SIG-M5 treated with dmso at 0.1 percent for 504 hours (cell line): Measurements from ENCODE around the gene SMURF2.
A peak's percentile ranks its signal among the peaks of the same experiment; 100 is the strongest.

Experiments used
- DNase-seq: peaks from one replicate; lab custom pipeline; 2025; ENCODE audit not compliant: unreplicated experiment; lab: John Stamatoyannopoulos, UW

Gene SMURF2

DNA sequence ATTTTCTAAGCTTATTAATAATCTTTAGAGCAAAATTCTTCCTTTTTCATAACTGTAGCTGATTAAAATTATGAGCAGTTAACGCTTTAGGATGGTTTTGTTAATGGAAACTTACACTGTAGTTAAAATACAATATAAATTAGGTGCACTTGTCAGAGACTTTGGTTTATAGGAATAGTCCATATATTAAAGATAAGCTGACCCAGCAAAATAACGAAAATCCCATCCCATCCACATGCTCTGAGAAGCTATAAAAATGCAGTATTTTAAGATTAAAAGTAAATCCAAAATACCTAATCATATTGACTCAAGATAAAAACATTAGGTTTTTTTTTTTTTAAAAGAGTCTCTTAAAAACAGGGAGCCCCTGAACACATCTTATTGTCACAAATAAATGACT, 117.4 kb downstream of the SMURF2 start:
- DNase-seq: no peak

DNA sequence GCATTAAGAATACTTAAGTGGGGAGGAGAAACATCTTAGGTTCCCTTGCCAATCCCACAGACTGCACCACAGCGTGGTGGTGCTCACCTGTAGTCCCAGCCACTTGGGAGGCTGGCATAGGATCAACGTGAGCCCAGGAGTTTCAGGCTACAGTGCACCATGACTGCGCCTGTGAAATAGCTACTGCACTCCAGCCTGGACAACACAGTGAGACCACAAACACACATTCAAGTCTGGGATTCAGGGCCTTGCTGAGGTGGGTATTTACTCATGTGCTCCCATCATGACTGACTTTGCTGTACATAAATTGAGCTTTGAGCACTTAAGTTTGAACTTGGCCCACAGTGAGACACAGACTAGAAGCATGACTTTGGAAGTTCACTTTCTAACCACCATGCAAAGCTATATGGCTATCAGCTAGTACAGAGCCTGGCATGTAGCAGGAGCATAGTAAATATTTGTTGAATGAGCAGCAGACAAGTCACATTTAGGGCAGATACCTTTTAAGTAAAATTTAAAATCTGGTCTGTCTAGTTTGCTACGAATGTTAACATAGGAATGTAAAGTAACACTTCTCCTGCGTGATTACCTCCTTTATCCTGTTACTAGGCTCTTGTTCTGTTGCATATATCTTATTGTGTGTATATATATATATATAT, 121.9 kb downstream of the SMURF2 start:
- DNase-seq: peak; percentile 81

GRCh38 chr17:64538508-64539130, 123.5 kb downstream of the SMURF2 start:
- no peak for DNase-seq

DNA sequence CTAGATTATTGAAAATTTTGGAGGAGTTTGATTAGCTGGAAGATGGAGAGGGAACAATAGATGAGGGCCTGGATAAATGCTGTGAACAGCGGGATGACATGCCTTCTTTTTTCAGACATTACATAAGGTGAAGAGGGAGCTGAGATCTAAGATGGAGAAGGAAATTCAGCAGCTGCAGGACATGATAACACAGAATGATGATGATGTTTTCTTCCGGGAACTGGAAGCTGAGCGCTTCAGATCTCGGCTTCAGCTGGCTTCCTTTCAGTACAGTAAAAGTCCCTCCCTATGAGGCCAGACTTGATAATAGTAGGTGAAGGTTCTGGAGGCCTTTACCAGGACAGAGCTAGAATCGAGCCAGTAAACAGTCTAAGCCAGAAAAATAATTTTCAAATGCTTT, 124.6 kb downstream of the SMURF2 start:
- DNase-seq: no peak

DNA sequence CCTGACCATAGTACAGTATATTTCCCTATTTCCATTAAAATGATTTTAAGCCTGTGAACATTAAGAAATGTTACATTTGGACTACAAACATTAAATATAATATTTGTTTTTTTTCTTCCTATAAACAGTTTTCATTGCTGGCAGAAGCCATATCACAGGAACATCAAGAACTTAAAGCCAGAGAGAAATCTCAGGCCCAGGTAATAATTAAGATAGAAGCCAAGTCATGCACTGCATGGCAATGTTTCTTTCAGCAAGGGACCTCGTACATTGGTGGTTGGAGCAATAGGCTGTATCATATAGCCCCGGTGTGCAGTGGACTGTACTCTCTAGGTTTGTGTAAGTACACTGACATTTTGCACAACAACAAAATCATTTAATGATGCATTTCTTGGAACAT, 125.2 kb downstream of the SMURF2 start:
- no peak for DNase-seq

DNA sequence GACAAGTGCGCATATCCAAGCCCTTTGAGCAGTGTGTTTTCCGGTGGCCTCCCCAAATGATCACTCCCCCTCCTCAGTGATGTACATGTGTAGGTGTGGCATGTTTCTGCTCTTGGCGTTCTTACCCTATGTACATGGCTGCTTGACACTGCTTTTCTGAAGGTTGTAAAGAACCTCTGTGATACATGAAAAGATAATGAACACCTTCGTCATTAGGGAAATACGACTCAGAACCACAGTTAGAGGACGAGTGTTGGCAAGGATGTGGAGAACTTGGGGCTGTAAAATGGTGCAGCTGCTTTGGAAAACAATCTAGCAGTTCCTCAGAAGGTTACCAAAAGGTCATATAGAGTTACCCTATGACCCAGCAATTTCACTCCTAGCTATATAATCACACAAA, 126.8 kb downstream of the SMURF2 start:
- no peak for DNase-seq

- DNase-seq: peak; percentile 44
Measured at GRCh38 chr17:64534187-64534586, 127.9 kb downstream of the SMURF2 start.

DNA sequence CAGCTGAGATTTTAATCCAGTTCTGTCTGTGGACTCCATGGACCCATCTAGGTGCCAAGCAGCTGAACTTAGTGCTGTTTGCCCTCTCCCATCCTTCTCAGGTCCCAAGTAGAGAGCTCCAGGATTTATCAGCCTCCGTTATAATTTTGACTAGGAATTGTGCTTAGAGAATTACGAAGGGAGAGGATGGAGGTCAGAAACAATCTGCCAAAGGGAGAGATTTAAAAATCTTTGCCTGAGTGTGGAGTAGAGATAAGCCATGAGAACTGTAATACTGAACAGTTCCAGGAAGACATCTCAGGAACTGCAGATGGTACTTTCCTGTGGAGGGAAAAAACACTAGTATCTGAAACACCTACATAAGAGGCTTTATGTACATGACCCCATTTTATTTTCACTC, 128.3 kb downstream of the SMURF2 start:
- no peak for DNase-seq

DNA sequence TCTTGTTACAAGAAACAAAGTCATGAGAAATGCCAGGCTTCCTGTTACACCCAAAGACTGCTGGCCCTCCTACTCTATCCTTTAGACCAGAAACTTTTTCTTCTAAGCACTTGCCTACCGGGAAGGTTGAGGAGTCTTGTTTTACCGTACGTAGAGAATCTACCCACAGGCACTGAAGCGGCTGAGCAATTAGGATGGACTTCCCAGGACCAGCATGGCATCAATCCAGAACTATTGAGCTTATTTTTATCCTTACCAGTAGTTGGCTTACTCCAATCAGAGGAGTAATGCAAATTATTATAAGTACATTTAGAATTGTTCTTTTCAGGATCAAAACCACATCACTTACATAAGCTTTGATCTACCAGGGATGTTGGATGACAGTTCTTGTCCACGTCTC, 129.7 kb downstream of the SMURF2 start:
- no peak for DNase-seq

GRCh38 chr17:64531955-64532371, 130.1 kb downstream of the SMURF2 start:
- DNase-seq: no peak

DNA sequence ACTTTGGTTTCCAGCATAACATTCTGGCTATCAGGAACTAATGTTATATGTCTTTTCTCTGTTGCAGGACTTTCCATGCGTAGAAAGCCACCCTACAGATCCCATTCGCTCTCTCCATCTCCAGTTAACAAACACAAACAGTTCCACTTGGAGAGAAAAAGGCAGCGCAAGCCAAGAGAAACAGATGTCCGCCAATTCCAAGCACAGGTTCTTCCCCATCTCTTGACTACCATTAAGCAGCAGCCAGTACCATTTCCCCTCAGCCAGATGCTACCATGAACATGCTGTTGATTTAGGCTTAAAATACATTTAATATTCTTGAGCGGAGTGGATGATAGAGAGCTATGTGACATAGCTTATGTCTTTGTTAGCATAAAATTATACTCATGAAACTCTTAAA, 132.9 kb downstream of the SMURF2 start:
- no peak for DNase-seq

DNA sequence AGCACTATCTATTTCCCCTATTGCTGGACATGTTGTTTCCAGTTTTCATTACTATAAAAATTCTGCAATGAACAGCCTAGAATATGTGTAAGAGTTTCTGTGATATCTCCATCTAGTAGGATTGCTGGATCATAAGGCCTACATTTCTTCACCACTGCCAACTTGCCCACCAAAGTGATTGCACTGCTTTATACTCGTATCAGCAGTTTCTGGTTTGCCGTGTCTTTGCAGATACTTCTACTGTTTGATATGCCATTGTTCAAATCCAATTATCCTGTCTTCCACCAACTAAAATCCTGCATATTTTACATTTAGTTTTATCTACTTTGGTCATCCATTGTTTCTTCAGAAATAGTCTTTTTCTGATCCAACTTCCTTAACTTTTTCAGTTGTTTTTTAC, 134.2 kb downstream of the SMURF2 start:
- no peak for DNase-seq

GRCh38 chr17:64520359-64520758, 141.7 kb downstream of the SMURF2 start:
- peak; percentile 31 for DNase-seq

DNA sequence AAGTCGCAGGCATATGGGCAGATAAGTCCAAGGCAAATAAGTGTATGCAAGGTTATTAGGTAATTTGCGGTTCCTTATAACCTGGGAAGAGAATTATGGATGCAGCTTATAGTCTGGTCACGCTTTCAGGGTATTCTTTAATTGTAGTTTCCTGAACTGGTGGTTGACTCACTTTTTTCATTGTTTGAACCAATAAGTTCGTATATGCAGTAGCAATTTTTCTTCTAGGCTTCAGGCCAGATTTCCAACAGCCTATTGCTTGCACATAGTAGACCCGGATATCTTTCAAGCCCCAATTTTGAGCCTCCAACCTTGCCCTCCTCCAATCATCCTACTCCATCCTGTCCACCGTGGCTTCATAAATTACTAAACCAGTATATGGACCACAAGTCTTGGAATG, 142.5 kb downstream of the SMURF2 start:
- DNase-seq: no peak

GRCh38 chr17:64515829-64516228, 146.3 kb downstream of the SMURF2 start:
- DNase-seq: no peak

- DNase-seq: no peak
Measured at GRCh38 chr17:64515419-64515818, 146.7 kb downstream of the SMURF2 start.

- DNase-seq: no peak
Measured at GRCh38 chr17:64509179-64509578, 152.9 kb downstream of the SMURF2 start.

GRCh38 chr17:64508683-64509082, 153.4 kb downstream of the SMURF2 start:
- DNase-seq: no peak

DNA sequence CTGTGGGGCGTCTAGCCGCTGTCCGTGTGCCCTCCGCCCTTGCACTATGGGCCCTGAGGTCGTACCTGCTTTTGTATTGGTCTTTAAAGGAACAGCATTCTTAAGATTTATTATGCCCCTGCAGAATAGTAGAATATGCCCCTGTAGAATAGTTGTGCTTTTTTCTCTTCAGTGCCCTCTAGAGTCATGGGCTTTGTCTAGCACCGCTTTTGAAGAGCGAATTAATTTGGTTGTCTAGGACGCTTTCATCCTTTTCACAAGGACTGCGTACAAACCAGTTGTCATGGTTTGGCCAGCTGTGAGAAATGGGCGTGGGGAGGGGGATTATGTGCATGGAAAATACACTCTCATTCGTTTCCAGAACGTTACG, 154.7 kb downstream of the SMURF2 start:
- DNase-seq: peak; percentile 92

DNA sequence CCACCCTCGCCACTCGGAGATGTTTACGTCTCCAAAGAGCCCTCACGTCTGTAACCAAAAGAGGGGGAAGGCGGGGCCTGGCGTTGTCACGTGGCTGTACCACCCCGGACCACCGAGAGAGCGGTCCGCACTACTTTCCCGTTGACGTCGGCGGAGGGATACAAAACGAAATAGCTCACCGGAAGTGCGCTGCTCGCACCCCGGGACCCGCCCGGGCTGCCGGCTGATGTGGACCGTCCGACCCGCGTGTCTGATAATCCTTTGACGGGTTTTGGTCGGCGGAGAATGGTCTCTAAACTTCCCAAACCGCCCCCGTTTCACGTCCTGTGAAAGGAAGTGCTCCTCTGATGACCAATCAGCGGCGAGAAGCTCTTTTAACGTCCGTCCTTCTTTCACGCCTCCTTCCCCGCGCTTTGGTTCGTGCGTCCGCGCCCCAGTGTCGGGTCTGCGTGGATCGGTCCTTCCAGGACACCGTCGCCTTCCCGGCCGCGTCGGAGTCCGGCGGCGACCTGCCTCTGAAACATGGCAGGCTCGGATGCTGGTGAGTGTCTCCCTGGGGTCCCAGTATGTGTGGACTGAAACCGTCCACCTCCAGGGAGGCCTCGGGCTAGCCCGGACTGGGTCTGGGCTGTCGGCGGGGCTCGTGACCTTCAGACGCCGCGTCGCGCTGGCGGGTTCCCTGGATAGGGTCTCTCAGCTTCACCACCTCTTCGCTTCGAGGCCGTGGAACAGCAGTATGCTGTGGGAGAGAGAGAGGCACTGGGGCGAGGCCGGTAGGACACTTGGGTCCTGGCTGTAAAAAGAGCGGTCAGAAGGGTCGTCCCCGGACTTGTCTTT, 155.3 kb downstream of the SMURF2 start, which contains the start of gene CEP95:
CEP95 (plus strand) TSS at position 402 of the 837 bp plus-strand sequence; CDS start at position 523, 121 bp downstream.
- DNase-seq: peak; percentile 100

DNA sequence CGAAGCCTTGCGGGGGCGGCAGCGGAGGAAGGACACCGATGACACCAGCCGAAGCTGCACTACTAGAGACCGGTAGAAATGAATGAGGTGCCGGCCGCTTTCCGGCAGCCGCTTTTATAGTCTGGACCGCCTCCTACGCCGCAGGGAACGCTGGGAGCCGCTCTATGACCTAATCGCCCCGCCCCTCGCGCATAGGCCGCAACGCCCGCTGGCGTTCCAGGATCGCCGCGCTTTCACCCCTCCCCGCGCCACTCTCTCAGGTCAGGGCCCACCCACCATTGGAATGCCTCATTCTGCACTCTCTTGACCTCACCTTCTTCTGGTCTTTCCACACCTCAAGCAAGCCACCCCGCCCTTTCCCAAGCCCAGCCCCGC, 155.9 kb downstream of the SMURF2 start, which contains the start of gene DDX5:
DDX5 (minus strand) TSS at position 89 of the 375 bp plus-strand sequence. CDS start 170 bp downstream, outside the sequence.
- DNase-seq: peak; percentile 100
